Measurements from ENCODE around the gene HTR3B. TPM values are rescaled to one million over a fixed set of nuclear protein-coding genes. Genes with fewer than 3 reads are reported as not detected.

HTR3B gene
- total and polyA plus RNA-seq, 2 of the 4 experiments (the other 2 are of a cell fraction): not detected

DNA sequence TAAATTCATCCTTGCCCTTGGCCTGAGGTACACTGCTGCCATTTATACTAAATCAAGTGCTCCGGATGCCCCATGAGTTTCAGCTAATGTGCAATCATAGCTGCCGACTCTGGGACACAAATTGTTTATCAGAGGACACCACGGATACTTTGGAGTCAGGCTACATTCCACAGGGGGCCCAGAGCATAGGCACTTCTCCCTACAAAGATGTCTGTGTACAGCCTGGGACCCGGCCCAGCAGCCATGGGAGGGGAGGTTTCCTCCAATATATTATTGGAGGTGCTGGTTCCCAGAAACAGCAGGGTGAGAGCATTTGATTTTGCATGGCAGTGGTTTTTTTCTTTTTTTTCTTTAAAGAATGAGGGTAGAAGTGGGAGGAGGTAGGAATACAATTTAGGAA lies 31.3 kb downstream of the HTR3B start:
- POLR2A ChIA-PET (ENCODE audit: unreplicated experiment): no interaction called here
- Histone ChIP-seq H4K8ac (ENCODE audit: low read depth in 2 of 2, low read length in 2 of 2) (no peak overlapping the region), H3K4me2 (ENCODE audit: low read depth, low read length) (no peak overlapping the region), H2BK20ac (ENCODE audit: low read depth, low read length) (no peak overlapping the region), H2BK15ac (ENCODE audit: low read depth, low read length) (no peak overlapping the region), H3K27ac (ENCODE audit: insufficient read depth, low read length) (no peak overlapping the region), H3K14ac (replicated peaks; ENCODE audit: low read depth, low read length) (no peak overlapping the region), H4K20me1 (ENCODE audit: insufficient read depth, low read length) (no peaks in the 10 kb centered on the region), H2AK5ac (ENCODE audit: low read depth, low read length) (no peak overlapping the region), H4K5ac (ENCODE audit: low read depth, low read length) (no peak overlapping the region), H3K4me1 (ENCODE audit: control insufficient read depth, insufficient read depth, low read length) (no peaks in the 10 kb centered on the region), H3K9me1 (ENCODE audit: insufficient read depth, low read length) (no peaks in the 10 kb centered on the region), H2AFZ (replicated peaks; ENCODE audit: low read length, poor library complexity) (no peak overlapping the region), H3K18ac (ENCODE audit: low read depth, low read length) (no peak overlapping the region), H3K9me3 (ENCODE audit: control insufficient read depth, insufficient read depth, low read length) (no peaks in the 10 kb centered on the region), H3K36me3 (ENCODE audit: control insufficient read depth, insufficient read depth, low read length) (no peaks in the 10 kb centered on the region), H3K4ac (ENCODE audit: low read depth, low read length) (no peak overlapping the region), H2BK120ac (ENCODE audit: low read depth, low read length) (no peak overlapping the region), H3K27me3 (ENCODE audit: control insufficient read depth, insufficient read depth, low read length) (no peaks in the 10 kb centered on the region; the same call in 1 of the 2 replicates), H3K23ac (ENCODE audit: low read depth, low read length) (no peak overlapping the region), H3K56ac (ENCODE audit: extremely low read depth, insufficient read depth, low read length) (no peak overlapping the region), H4K91ac (ENCODE audit: insufficient read depth, low read depth, low read length) (no peak overlapping the region), H3K9ac (ENCODE audit: low read depth, low read length) (no peak overlapping the region), H2BK5ac (ENCODE audit: low read depth, low read length, poor library complexity, severe bottlenecking) (no peak overlapping the region), H2AK9ac (replicated peaks; ENCODE audit: low read depth, low read length, poor library complexity) (no peak overlapping the region), H3K4me3 (ENCODE audit: insufficient read depth, low read depth, low read length) (no peak overlapping the region), H3K79me1 (ENCODE audit: low read depth in 1 of 2, low read length in 2 of 2) (no peaks in the 10 kb centered on the region)
- dilution Hi-C loops (cut with HindIII; ENCODE audit: low sequenced_read_pairs, unreplicated experiment): no loop called here
- CTCF ChIA-PET: no interaction called here
- ATAC-seq (ENCODE audit: low read depth) (no peak), DNase-seq (no peak)
- no TSS peak for BruUV-seq (replicated peaks)
- no peak for TF ChIP-seq MAZ (IDR thresholded peaks at IDR 0.05; ENCODE audit: borderline replicate concordance, low read depth, low read length)
- TF ChIP-seq NFE2L2 (IDR thresholded peaks at IDR 0.05; ENCODE audit: low read depth, low read length): no peak
- TF ChIP-seq CHD1 (IDR thresholded peaks at IDR 0.05; ENCODE audit: low read depth, low read length): no peak
- no peak for TF ChIP-seq RCOR1 (IDR thresholded peaks at IDR 0.05; ENCODE audit: insufficient replicate concordance, low read length)
- TF ChIP-seq, protein P1, sequence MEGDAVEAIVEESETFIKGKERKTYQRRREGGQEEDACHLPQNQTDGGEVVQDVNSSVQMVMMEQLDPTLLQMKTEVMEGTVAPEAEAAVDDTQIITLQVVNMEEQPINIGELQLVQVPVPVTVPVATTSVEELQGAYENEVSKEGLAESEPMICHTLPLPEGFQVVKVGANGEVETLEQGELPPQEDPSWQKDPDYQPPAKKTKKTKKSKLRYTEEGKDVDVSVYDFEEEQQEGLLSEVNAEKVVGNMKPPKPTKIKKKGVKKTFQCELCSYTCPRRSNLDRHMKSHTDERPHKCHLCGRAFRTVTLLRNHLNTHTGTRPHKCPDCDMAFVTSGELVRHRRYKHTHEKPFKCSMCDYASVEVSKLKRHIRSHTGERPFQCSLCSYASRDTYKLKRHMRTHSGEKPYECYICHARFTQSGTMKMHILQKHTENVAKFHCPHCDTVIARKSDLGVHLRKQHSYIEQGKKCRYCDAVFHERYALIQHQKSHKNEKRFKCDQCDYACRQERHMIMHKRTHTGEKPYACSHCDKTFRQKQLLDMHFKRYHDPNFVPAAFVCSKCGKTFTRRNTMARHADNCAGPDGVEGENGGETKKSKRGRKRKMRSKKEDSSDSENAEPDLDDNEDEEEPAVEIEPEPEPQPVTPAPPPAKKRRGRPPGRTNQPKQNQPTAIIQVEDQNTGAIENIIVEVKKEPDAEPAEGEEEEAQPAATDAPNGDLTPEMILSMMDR (conservative IDR thresholded peaks at IDR 0.05; ENCODE audit: low read depth, low read length): no peak
- no peak for TF ChIP-seq RFX5 (IDR thresholded peaks at IDR 0.05; ENCODE audit: low read depth, low read length)
- TF ChIP-seq ELK1 (IDR thresholded peaks at IDR 0.05; ENCODE audit: borderline replicate concordance, low read depth, low read length): no peak
- TF ChIP-seq MXI1 (IDR thresholded peaks at IDR 0.05; ENCODE audit: borderline replicate concordance, low read depth, low read length): no peak
- no peak for TF ChIP-seq SMC3 (IDR thresholded peaks at IDR 0.05; ENCODE audit: low read depth, low read length)
- no peak for TF ChIP-seq USF2 (IDR thresholded peaks at IDR 0.05; ENCODE audit: low read depth, low read length)
- TF ChIP-seq RAD21 (IDR thresholded peaks at IDR 0.05; ENCODE audit: low read length): no peak
- no peak for TF ChIP-seq FOS (IDR thresholded peaks at IDR 0.05; ENCODE audit: low read depth, low read length)
- TF ChIP-seq CEBPB (IDR thresholded peaks at IDR 0.05; ENCODE audit: low read depth, low read length): no peak
- TF ChIP-seq POLR2A (IDR thresholded peaks at IDR 0.05; ENCODE audit: low read depth, low read length): no peak
- TF ChIP-seq BHLHE40 (IDR thresholded peaks at IDR 0.05; ENCODE audit: low read depth, low read length): no peak
- no peak for TF ChIP-seq MAFK (IDR thresholded peaks at IDR 0.05; ENCODE audit: low read depth, low read length)
- WGBS, 2 experiments (ENCODE audit: extremely low coverage in 2 of 2, insufficient read length in 1 of 2): 54% methylated on average over 2 of the region's 4 CpGs; no CpG with 5 or more reads in 1 of the 2 experiments
- intact Hi-C loops (cut with micrococcal nuclease): no loop called here
- in situ Hi-C loops (cut with MboI; ENCODE audit: low sequenced_read_pairs): no loop called here
